ENCODE data around the gene CD24. TPM values are rescaled to one million over a fixed set of nuclear protein-coding genes. Genes with fewer than 3 reads are reported as not detected.
"Not testable (repeated sequence)": the region's sequence is repeated elsewhere in the genome, so short reads cannot be mapped to it uniquely, and the experiment has no call there.

The CD24 gene
- total RNA-seq (2014; rRNA removed; shearing (Covaris generic)) = 299 and 431 TPM in 2 replicates

- peaks cover 26% of the 10 kb centered on the region for H3K36me3 ChIP-seq
- H3K9me3 ChIP-seq (replicated peaks) = 0 out of 2 replicates have a peak, but pooled peaks cover 2% of the 10 kb centered on the region
- H3K4me3 ChIP-seq = peak within 1 kb of the TSS; percentile 77
- DNase-seq (ENCODE audit: low read depth in 1 of 2, low spot score in 2 of 2) = peak; percentile 59 to 76
- H3K27me3 ChIP-seq (replicated peaks) = peaks cover 4% of the 10 kb centered on the region
- peak within 1 kb of the TSS; percentile 75 for H3K27ac ChIP-seq
- H3K4me1 ChIP-seq (replicated peaks) = peaks cover 11% of the 10 kb centered on the region
These were observed at the start of gene CD24 for GRCh38 chr6:106974336-106974998. Gene CD24, minus strand, starts transcription at chr6:106974729. Its CDS starts 83 bp downstream, at chr6:106974646.

- no peak for DNase-seq (ENCODE audit: low read depth in 1 of 2, low spot score in 2 of 2)
- H3K36me3 ChIP-seq = no peaks in the 10 kb centered on the region
- H3K9me3 ChIP-seq (replicated peaks) = no peaks in the 10 kb centered on the region
- no peak overlapping the region for H3K4me3 ChIP-seq
- no peak overlapping the region for H3K27ac ChIP-seq
- H3K4me1 ChIP-seq (replicated peaks) = no peaks in the 10 kb centered on the region
- H3K27me3 ChIP-seq (replicated peaks) = 0 out of 2 replicates have a peak, but pooled peaks cover 2% of the 10 kb centered on the region
These were observed 47.1 kb upstream of the CD24 start for GRCh38 chr6:107021446-107022185.

- H3K4me1 ChIP-seq (replicated peaks) = no peaks in the 10 kb centered on the region
- no peaks in the 10 kb centered on the region for H3K9me3 ChIP-seq (replicated peaks)
- 0 out of 2 replicates have a peak, but pooled peaks cover 2% of the 10 kb centered on the region for H3K27me3 ChIP-seq (replicated peaks)
- H3K27ac ChIP-seq = no peak overlapping the region
- DNase-seq (ENCODE audit: low read depth in 1 of 2, low spot score in 2 of 2) = no peak
- H3K4me3 ChIP-seq = no peak overlapping the region
- H3K36me3 ChIP-seq = no peaks in the 10 kb centered on the region
These were observed 45.7 kb upstream of the CD24 start for GRCh38 chr6:107020239-107020638.

- DNase-seq (ENCODE audit: low read depth in 1 of 2, low spot score in 2 of 2); H3K27ac ChIP-seq; H3K36me3 ChIP-seq: not testable (repeated sequence)
These were observed 45.1 kb upstream of the CD24 start for GRCh38 chr6:107019628-107020027.

GRCh38 chr6:107019047-107019446, 44.5 kb upstream of the CD24 start:
- Histone ChIP-seq H3K36me3 (no peaks in the 10 kb centered on the region), H3K4me3 (no peak overlapping the region), H3K27me3 (replicated peaks) (0 out of 2 replicates have a peak, but pooled peaks cover 2% of the 10 kb centered on the region), H3K4me1 (replicated peaks) (no peaks in the 10 kb centered on the region), H3K27ac (no peak overlapping the region), H3K9me3 (replicated peaks) (no peaks in the 10 kb centered on the region)
- DNase-seq (ENCODE audit: low read depth in 1 of 2, low spot score in 2 of 2) = no peak

More at GRCh38 chr6:107019628-107020027, 45.1 kb upstream of the CD24 start:
- H3K9me3 ChIP-seq (replicated peaks); H3K4me3 ChIP-seq; H3K4me1 ChIP-seq (replicated peaks); H3K27me3 ChIP-seq (replicated peaks): not testable (repeated sequence)

GRCh38 chr6:107009499-107009898, 35.0 kb upstream of the CD24 start:
- Histone ChIP-seq H3K9me3 (replicated peaks) (no peaks in the 10 kb centered on the region), H3K27ac (no peak overlapping the region), H3K36me3 (no peaks in the 10 kb centered on the region), H3K27me3 (replicated peaks) (no peaks in the 10 kb centered on the region), H3K4me3 (no peak overlapping the region), H3K4me1 (replicated peaks) (no peaks in the 10 kb centered on the region)
- no peak for DNase-seq (ENCODE audit: low read depth in 1 of 2, low spot score in 2 of 2)

GRCh38 chr6:106997392-106998158, 23.0 kb upstream of the CD24 start:
- Histone ChIP-seq H3K4me1 (replicated peaks) (no peaks in the 10 kb centered on the region), H3K9me3 (replicated peaks) (no peaks in the 10 kb centered on the region), H3K27ac (no peak overlapping the region), H3K36me3 (no peaks in the 10 kb centered on the region), H3K27me3 (replicated peaks) (no peaks in the 10 kb centered on the region), H3K4me3 (no peak overlapping the region)
- peak; percentile 51 to 57 for DNase-seq (ENCODE audit: low read depth in 1 of 2, low spot score in 2 of 2)

- Histone ChIP-seq H3K27me3 (replicated peaks) (no peaks in the 10 kb centered on the region), H3K4me1 (replicated peaks) (no peaks in the 10 kb centered on the region), H3K36me3 (no peaks in the 10 kb centered on the region), H3K4me3 (no peak overlapping the region), H3K9me3 (replicated peaks) (no peaks in the 10 kb centered on the region), H3K27ac (no peak overlapping the region)
- no peak for DNase-seq (ENCODE audit: low read depth in 1 of 2, low spot score in 2 of 2)
These were observed 21.1 kb upstream of the CD24 start for GRCh38 chr6:106995640-106996039.

- H3K4me1 ChIP-seq (replicated peaks); H3K4me3 ChIP-seq; DNase-seq (ENCODE audit: low read depth in 1 of 2, low spot score in 2 of 2); H3K9me3 ChIP-seq (replicated peaks); H3K27ac ChIP-seq; H3K36me3 ChIP-seq; H3K27me3 ChIP-seq (replicated peaks): not testable (repeated sequence)
These were observed 15.2 kb upstream of the CD24 start for GRCh38 chr6:106989737-106990136.

- Histone ChIP-seq H3K9me3 (replicated peaks) (no peaks in the 10 kb centered on the region), H3K4me1 (replicated peaks) (no peaks in the 10 kb centered on the region), H3K4me3 (no peak overlapping the region), H3K27ac (no peak overlapping the region), H3K36me3 (no peaks in the 10 kb centered on the region), H3K27me3 (replicated peaks) (peaks cover 3% of the 10 kb centered on the region; the same call in 1 of the 2 replicates)
- no peak for DNase-seq (ENCODE audit: low read depth in 1 of 2, low spot score in 2 of 2)
These were observed 14.1 kb upstream of the CD24 start for GRCh38 chr6:106988664-106989063.

GRCh38 chr6:106981926-106982325, 7.4 kb upstream of the CD24 start:
- no peak for DNase-seq (ENCODE audit: low read depth in 1 of 2, low spot score in 2 of 2)
- Histone ChIP-seq H3K9me3 (replicated peaks) (no peaks in the 10 kb centered on the region), H3K27ac (no peak overlapping the region), H3K36me3 (no peaks in the 10 kb centered on the region), H3K4me3 (no peak overlapping the region), H3K27me3 (replicated peaks) (peaks cover 3% of the 10 kb centered on the region; the same call in 1 of the 2 replicates), H3K4me1 (replicated peaks) (no peaks in the 10 kb centered on the region)

- no peak overlapping the region for H3K27ac ChIP-seq
These were observed 6.4 kb upstream of the CD24 start for GRCh38 chr6:106980926-106981325.

GRCh38 chr6:106979435-106979884, 4.9 kb upstream of the CD24 start:
- Histone ChIP-seq H3K4me3 (no peak overlapping the region), H3K27me3 (replicated peaks) (no peaks in the 10 kb centered on the region; the same call in 1 of the 2 replicates), H3K36me3 (peaks cover 3% of the 10 kb centered on the region; the same call in 1 of the 2 replicates), H3K27ac (no peak overlapping the region), H3K9me3 (replicated peaks) (0 out of 2 replicates have a peak, but pooled peaks cover 2% of the 10 kb centered on the region), H3K4me1 (replicated peaks) (peaks cover under 1% of the 10 kb centered on the region)
- DNase-seq (ENCODE audit: low read depth in 1 of 2, low spot score in 2 of 2) = peak; percentile 57 to 82

More at GRCh38 chr6:106980926-106981325, 6.4 kb upstream of the CD24 start:
- Histone ChIP-seq H3K4me3 (no peak overlapping the region), H3K27me3 (replicated peaks) (peaks cover 3% of the 10 kb centered on the region), H3K9me3 (replicated peaks) (no peaks in the 10 kb centered on the region), H3K4me1 (replicated peaks) (no peaks in the 10 kb centered on the region; the same call in 1 of the 2 replicates), H3K36me3 (no peaks in the 10 kb centered on the region)
- DNase-seq (ENCODE audit: low read depth in 1 of 2, low spot score in 2 of 2) = no peak

Data from SJSA1 (cell line).